Ectodermal cell (in vitro differentiated cells): ENCODE measurements around the gene PTPRN2.
"Not testable (repeated sequence)": the region's sequence is repeated elsewhere in the genome, so short reads cannot be mapped to it uniquely, and the experiment has no call there.

Experiments used
- H3K27ac ChIP-seq: 2 replicates; pipeline ENCODE4 v1.7.0; 2013; ENCODE audit warnings: mild to moderate bottlenecking, low read depth, low read length; ENCODE audit not compliant: insufficient read depth, poor library complexity, severe bottlenecking
- H3K27me3 ChIP-seq: 2 replicates; pipeline ENCODE4 v1.7.0; 2013; ENCODE audit warnings: mild to moderate bottlenecking, low read length; ENCODE audit not compliant: insufficient read depth, control insufficient read depth, poor library complexity, severe bottlenecking
- H3K36me3 ChIP-seq: one replicate; pipeline ENCODE4 v1.7.0; 2013; ENCODE audit warnings: low read length; ENCODE audit not compliant: control insufficient read depth, insufficient read depth
- H3K4me1 ChIP-seq: one replicate; pipeline ENCODE4 v1.7.0; 2013; ENCODE audit warnings: low read length; ENCODE audit not compliant: control insufficient read depth, insufficient read depth
- H3K4me3 ChIP-seq: 2 replicates; pipeline ENCODE4 v1.7.0; 2013; ENCODE audit warnings: low read depth, low read length, control low read depth; ENCODE audit not compliant: insufficient read depth
- H3K9me3 ChIP-seq: 2 replicates; pipeline ENCODE4 v1.7.0; 2013; ENCODE audit warnings: mild to moderate bottlenecking, low read length, moderate library complexity; ENCODE audit not compliant: control insufficient read depth
- WGBS, 2 experiments: methylation state at CpG; one replicate each; pipeline ENCODE4 v1.1.7; 2013; ENCODE audit warnings: missing lambda C conversion rate in 2 of 2; 5-methylcytosine and 5-hydroxymethylcytosine counted together

The PTPRN2 gene

GRCh38 chr7:158311791-158312190, 275.8 kb downstream of the PTPRN2 start:
- Histone ChIP-seq H3K27ac (no peak overlapping the region), H3K9me3 (peaks cover 14% of the 10 kb centered on the region), H3K36me3 (no peaks in the 10 kb centered on the region), H3K4me1 (no peaks in the 10 kb centered on the region), H3K4me3 (no peak overlapping the region), H3K27me3 (no peaks in the 10 kb centered on the region)
- WGBS, 2 experiments, result 67 to 69% methylated on average over 11 of the region's 11 CpGs

- Histone ChIP-seq H3K4me3 (no peak overlapping the region), H3K9me3 (peaks cover 14% of the 10 kb centered on the region), H3K4me1 (no peaks in the 10 kb centered on the region), H3K27ac (no peak overlapping the region), H3K27me3 (no peaks in the 10 kb centered on the region), H3K36me3 (no peaks in the 10 kb centered on the region)
- 73% methylated on average over 17 of the region's 17 CpGs for WGBS, 2 experiments
Observed at GRCh38 chr7:158310924-158311666, 276.5 kb downstream of the PTPRN2 start.

- Histone ChIP-seq H3K27me3 (no peaks in the 10 kb centered on the region), H3K27ac (no peak overlapping the region), H3K9me3 (peaks cover 11% of the 10 kb centered on the region), H3K4me3 (no peak overlapping the region), H3K36me3 (no peaks in the 10 kb centered on the region), H3K4me1 (no peaks in the 10 kb centered on the region)
- WGBS, 2 experiments, result 83 to 84% methylated on average over 23 to 26 of the region's 33 CpGs
Observed at GRCh38 chr7:158309868-158310763, 277.5 kb downstream of the PTPRN2 start.

GRCh38 chr7:158308001-158308400, 279.6 kb downstream of the PTPRN2 start:
- Histone ChIP-seq H3K4me3 (no peak overlapping the region), H3K36me3 (no peaks in the 10 kb centered on the region), H3K9me3 (peaks cover 11% of the 10 kb centered on the region), H3K27me3 (no peaks in the 10 kb centered on the region), H3K4me1 (no peaks in the 10 kb centered on the region), H3K27ac (no peak overlapping the region)
- WGBS, 2 experiments, result 30% methylated on average over 1 of the region's 1 CpG; no CpG with 5 or more reads in 1 of the 2 experiments

- 82% methylated on average over 6 of the region's 6 CpGs for WGBS, 2 experiments
- H3K27ac ChIP-seq, H3K4me3 ChIP-seq, H3K36me3 ChIP-seq, H3K4me1 ChIP-seq, H3K27me3 ChIP-seq: not testable (repeated sequence)
- H3K9me3 ChIP-seq, result peaks cover 13% of the 10 kb centered on the region
Observed at GRCh38 chr7:158304072-158304471, 283.6 kb downstream of the PTPRN2 start.

- Histone ChIP-seq H3K36me3 (no peaks in the 10 kb centered on the region), H3K4me1 (no peaks in the 10 kb centered on the region), H3K9me3 (peaks cover 12% of the 10 kb centered on the region), H3K4me3 (no peak overlapping the region), H3K27me3 (no peaks in the 10 kb centered on the region), H3K27ac (no peak overlapping the region)
- WGBS, 2 experiments, result 84 to 96% methylated on average over 4 of the region's 4 CpGs
Observed at GRCh38 chr7:158303121-158303520, 284.5 kb downstream of the PTPRN2 start.

GRCh38 chr7:158302274-158303070, 285.2 kb downstream of the PTPRN2 start:
- Histone ChIP-seq H3K27ac (no peak overlapping the region), H3K36me3 (no peaks in the 10 kb centered on the region), H3K27me3 (no peaks in the 10 kb centered on the region), H3K9me3 (peaks cover 13% of the 10 kb centered on the region), H3K4me1 (no peaks in the 10 kb centered on the region), H3K4me3 (no peak overlapping the region)
- WGBS, 2 experiments, result 81 to 86% methylated on average over 13 to 14 of the region's 14 CpGs

GRCh38 chr7:158301207-158301606, 286.4 kb downstream of the PTPRN2 start:
- H3K4me3 ChIP-seq, result no peak overlapping the region
- H3K27ac ChIP-seq, result no peak overlapping the region
- 88 to 90% methylated on average over 10 of the region's 10 CpGs for WGBS, 2 experiments

GRCh38 chr7:158300427-158300826, 287.2 kb downstream of the PTPRN2 start:
- Histone ChIP-seq H3K27me3 (no peaks in the 10 kb centered on the region), H3K4me1 (no peaks in the 10 kb centered on the region), H3K27ac (no peak overlapping the region), H3K9me3 (peaks cover 15% of the 10 kb centered on the region), H3K36me3 (no peaks in the 10 kb centered on the region), H3K4me3 (no peak overlapping the region)
- 80 to 83% methylated on average over 16 of the region's 16 CpGs for WGBS, 2 experiments

More at GRCh38 chr7:158301207-158301606, 286.4 kb downstream of the PTPRN2 start:
- H3K9me3 ChIP-seq, result peaks cover 13% of the 10 kb centered on the region
- no peaks in the 10 kb centered on the region for H3K27me3 ChIP-seq
- no peaks in the 10 kb centered on the region for H3K36me3 ChIP-seq
- no peaks in the 10 kb centered on the region for H3K4me1 ChIP-seq
